Activated CD8-positive, alpha-beta memory T cell treated with anti-CD3 and anti-CD28 coated beads, Interleukin-2, amount 50 U/mL, for 24 hours (primary cell): ENCODE results near the gene LIPC.

Experiments used
- DNase-seq: peaks from one replicate; pipeline ENCODE4 v3.0.0-alpha.2; 2020; ENCODE audit errors: extremely low read depth

Gene LIPC

DNA sequence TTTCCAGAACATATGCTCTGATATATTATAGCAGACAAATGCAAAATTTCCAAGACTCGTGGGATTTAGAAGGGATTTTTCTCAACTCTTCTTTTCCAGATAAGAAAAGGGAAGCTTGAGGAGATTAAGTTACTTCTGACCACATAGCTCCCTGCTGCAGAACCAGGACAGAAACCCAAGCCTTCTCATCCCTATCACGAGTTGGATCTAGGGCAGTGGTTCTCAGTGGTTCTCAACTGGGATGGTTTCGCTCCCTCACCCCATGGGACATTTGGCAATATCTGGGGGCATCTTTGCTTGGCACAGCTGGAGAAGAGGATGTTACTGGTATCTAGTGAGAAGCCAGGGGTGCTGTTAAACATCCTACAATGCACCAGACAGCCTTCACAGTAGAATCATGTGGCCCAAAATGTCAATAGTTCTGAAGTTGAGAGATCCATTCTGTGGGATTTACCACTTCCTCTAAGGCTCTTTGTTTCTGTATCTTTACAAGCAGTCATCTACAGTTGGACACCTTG, 64.2 kb downstream of the LIPC start:
- no peak for DNase-seq

DNA sequence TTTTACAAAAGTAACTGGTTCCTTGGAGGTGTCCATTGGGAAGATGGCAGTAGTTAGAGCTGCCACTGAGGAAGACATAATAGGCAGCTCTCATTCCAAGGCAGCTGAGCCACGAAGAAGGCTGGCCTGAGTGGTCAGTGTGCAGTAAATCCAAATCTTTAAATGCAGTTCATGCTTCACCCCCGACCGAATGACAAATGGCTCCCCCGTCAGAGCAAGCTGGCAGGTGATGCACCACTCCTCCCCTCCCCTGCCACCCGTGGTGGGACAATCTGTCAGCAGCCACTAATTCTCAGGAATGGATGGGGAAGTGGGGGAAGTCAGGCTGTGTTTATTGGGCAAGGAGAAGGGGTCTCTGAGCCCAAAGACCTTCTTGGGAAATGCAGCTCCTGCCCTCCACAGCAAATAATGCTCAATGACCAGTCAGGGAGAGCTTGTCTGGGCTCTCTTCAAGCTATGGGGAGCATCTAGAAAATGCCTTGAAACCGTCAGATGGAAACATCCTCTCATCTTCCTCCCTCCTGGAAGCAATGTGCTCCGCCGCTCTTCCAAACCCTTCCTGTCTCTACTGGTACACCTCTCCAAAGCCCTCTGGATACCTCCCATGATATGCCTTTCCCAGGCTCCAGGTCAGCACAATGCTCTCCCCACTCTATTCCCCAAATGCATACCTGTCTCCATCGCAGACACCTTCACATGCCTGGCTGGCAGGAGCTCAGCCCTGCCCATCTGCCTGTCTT, 65.4 kb downstream of the LIPC start:
- DNase-seq, result no peak

DNA sequence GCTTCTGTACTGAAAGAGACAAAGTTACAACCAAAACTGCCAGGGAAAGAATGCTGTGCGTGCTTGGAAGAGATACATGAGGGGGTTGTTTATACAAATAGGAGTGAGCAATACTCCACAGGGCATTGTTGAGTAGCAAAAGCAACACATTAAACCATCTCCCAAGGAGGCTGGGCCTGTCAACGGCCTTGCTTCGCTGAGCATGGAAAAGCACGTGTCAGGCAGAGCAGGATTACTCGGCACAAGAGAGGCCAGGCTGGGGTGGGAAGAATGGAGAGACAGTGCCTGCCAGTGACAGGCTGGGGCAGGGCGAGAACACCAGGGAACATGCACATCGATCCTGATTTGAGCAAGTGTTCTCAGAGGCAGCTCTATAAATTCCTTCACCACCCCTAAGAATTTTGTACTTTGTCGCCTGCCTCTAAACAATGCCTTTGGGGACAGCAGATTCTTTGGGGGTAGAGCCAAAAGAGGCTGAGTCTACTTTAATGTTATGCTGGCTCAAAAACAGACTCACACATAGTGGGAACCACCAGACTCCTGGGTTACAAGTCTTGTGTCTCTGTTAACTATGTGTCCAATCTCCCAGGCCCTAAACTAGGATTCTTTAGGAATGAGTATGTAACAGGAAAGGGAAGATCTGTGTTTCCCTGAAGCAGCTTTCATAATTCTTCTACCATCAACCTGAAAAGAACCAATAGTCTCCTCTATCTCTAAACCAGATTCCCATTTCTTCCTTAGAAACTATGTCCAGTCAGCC, 67.2 kb downstream of the LIPC start:
- no peak for DNase-seq

DNA sequence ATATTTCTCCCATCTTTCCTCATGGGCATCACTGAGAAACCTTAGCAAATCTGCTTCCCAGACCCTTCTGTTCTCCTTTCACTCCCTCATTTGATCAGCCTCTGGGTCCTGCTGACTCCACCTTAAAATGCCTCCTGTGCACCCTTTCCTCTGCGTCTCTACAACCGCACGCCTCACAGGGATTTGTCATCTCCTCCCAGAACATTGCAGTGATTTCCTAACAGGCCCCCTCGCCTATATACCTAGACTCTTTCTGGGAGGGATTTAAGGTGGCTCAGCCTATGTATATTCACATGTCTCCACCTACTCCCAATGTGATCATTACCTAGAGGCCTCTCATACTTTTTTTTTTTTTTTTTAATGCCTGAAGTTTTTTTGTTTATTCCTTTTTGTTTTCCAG, 69.2 kb downstream of the LIPC start:
- no peak for DNase-seq

DNA sequence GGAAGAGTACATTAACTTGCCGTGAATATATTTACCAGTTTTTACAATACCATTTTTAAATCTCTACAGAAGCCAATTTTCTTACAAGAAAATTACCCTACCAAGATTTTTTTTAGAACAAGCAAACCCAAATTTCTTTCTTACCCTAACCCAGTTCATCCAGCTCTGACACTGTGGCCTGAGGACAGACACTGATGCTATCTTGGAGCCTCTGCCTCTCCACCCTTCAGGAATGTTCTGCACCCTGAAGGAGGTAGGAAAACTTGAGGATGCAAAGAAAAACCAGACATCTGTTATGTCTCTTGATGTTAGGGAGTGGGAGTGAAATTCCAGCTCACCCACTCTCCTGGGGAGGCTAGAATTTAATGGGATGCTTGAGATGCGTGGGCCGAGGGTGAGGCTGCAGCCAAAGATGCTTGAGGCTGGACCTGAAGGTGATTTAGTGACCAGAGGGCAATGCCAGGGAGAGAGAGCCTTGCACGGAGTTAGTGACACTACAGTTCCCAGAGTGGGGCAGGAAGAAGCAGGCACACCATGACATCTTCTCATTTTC, 69.9 kb downstream of the LIPC start:
- no peak for DNase-seq

DNA sequence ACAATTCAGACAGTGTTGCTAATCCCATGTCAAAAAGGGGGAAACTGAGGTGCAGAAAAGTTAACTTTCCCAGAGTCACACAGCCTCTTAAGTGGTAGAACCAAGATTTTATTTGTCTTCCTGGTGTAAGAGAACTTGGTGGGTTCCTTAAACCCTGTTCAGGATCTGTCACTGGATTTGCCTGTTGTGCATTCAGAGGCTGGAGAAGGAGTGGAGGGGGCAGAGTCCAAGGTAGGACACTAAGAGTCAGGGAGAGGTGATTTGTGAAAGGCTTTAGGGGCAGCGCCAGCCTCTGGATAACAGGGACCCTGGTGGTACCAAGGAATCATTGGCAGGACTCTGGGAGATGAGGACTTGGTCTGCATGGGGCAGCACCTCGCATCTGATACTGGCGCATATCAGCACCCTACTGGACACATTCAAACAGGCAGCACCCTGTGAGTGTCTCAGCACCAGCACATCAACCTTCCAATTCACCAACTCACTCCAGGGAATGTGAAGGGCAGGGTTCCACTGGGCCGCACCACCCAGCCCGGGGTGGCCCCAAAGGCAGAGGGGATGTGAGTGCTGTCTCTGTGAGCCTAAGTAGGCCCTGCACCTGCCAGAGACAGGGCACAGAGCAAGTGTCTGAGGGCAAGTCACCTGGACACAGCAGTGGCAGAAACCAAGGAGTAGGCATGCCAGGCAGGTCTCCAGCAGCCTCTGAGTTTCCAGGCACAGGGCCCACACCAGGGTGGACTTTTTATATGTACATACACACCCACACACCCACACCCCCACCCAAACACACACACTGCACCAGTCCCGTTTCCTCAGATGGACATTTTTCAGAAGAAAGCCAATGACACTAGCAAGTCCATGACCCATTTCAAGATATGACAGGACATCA, 71.6 kb downstream of the LIPC start:
- DNase-seq, result no peak

DNA sequence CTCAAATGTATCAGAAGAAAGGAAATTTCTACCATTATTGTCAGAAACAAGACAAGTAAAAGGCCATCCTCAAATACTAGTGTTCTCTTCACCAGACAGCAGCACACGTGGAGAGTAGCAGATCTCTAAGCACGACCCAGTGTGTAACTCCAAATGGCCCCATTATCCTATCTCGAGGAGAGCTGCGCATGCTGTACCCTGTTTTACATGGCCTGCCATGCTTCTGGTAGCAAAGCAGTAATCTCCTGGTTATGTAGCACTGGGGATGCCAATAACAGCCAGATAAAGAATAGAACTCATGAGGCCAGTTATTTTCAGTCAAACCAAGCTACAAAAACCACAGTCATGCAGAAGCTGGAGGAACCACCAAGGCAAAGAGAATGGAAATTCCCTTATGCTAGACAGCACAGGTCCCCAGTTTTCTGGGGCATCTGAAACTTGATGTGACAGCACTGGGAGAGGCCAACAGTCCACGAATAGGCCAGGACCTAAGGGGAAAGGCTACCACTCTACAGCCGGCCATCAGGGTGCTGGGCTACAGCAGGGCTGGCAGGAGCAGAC, 73.0 kb downstream of the LIPC start:
- no peak for DNase-seq

DNA sequence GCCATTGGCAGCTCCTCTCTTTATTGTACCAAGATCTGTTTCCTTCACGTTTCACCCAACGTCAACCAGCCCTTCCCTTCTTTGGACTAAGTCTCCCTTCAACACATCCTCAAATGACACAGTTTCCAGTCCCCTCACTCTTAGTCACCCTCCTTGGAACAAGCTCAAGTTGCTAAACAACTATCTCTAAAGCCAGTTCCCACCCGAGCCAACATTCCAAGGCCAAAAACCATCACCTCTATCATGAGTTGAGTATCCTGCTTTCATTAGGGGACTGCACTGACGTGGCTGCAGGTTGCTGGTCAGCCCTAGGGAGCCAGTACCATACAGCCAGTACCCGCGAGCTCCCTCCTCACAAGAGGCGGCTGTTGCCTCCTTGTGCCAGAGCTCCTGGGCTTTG, 73.8 kb downstream of the LIPC start:
- DNase-seq, result no peak

DNA sequence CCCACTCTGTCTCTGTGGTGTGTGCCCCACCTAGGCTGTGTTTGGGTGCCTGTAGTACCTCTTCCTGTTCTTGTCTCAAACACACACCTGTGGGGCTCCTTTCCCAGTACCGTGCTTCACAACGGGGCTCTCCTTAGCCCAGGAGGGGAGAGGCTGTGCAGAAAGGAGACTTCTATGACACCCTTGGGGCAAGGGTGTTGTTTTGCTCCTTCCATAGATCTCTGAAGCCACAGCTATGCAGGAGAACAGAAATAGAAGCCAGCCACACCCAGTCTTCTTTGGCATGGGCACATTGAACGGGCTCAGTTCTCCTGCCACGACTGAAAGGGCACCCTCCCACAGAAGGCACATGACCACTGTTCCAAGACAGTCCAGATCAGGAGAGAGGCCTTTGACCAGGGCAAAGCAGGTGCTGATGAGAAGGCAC, 74.3 kb downstream of the LIPC start:
- no peak for DNase-seq

DNA sequence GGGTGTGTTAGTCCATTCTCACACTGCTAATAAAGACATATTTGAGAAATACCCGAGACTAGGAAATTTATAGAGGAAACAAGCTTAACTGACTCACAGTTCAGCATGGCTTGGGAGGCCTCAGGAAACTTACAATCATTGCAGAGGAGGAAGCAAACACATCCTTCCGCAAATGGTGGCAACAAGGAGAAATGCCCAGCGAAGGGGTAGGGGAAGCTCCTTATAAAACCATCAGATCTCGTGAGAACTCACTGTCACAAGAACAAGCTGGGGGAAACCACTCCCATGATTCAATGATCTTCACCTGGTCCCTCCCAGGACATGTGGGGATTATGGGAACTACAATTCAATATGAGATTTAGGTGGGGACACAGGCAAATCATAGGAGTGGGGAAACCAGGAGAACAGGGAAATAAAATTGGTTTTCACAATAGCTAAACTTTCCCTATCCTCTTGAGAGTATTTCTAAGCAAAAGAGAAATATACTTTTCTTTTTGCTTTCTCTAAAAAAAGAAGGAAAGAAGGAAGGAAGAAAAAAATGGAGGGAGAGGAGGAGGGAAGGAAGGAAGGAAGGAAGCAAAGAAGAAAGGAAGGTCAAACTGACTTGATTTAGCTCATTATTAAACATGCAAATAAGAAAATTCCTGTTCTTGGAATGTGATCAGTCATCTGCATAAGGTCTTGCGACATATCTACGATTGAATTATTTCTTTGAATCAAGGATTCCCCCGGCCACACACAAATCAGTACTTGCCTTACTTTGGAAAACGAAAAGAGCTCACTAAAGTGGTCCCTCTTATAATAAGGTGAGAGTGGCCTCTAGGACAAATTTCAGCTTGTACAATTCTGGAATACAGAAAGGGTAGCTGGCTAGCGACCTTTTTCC, 75.2 kb downstream of the LIPC start:
- DNase-seq, result no peak

DNA sequence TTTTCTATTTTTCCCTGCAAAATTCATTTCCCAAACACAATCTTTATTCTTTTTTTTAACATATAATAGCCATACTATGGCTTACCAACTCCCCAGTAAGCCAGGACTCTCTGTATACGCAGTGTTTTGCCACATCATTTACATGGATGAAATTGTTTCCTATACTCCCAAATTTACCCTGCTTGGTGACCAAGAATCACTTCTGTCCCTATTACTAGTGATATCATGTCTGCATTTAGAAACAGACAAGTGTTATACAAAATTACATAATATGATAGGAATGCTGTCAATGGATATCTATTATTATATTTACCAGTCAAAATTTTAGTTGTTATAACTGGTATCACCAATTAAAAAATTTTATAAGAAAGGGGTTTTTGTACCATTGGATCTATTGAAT, 77.8 kb downstream of the LIPC start:
- no peak for DNase-seq

DNA sequence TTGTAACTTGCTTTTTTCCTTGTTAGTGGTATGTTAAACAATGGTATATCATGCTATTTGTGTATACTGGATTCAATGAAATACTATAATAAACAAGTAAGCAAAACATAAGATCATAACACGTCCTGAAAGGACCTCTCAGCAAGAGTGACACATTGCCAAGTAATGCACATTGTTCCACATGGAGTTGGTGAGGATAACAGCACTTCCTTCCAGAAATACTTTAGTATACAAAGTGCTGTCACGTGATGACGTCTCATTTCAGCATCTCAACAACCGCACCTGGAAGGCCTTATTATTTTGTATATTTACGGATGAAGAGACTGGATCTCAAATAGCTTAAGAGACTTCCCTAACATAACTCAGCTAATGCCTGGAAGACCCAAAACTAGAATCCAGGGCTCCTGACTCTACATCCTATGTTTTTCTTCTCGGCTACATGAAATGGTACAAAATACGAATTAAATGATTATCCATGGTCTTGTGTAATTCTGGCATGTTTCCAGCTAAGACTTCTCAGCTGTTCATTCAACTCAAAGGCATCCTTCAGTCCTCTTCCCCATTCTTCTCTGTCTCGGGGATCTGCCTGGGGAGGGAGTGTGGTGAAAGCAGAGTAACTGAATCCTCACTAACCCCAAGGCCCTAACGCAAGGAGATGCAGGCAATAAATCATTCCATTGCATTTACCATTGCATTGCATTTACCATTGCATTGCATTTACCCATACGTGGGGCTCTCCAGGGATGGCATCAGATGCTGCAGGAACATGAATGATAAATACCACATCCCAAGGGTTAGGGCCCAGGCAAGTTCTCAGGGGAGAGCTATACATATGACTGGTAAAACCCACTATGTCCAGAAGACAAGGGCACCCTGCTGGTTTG, 79.2 kb downstream of the LIPC start:
- no peak for DNase-seq

DNA sequence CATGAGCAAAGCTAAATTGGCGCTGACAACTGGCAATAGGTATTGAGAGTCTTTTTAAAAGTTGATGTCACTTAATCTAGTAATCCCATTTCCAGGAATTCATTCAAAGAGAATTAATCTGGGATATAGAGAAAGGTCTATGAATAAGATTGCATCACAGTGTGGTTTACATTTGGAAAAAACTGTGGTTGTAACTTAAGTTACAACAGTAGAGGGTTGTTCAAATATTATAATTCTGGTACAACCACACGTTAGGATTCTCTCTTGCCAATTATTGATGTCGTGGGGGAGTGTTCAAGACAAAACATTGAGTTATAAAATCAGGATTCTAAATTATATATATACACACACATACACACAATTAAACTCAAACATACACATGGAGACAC, 79.8 kb downstream of the LIPC start:
- DNase-seq, result no peak

DNA sequence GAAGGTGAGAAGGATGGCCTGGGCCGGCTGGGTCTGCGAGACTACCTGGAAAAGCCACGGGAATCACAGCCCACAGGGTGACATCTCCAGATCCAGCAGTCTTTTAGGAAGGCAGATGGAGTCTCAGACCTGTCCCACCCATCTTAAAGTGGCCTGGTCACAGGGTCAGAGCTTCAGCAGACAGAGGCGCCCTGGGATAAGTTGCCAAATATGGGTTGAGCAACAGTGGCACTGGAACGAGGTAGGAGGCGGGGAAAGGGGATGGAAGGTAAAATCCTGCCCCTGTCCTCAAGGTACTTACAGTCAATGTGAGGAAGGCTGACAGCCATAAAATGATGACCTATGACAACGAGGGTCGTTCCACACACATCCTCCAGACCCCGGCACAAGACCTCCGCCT, 80.7 kb downstream of the LIPC start:
- DNase-seq, result no peak

DNA sequence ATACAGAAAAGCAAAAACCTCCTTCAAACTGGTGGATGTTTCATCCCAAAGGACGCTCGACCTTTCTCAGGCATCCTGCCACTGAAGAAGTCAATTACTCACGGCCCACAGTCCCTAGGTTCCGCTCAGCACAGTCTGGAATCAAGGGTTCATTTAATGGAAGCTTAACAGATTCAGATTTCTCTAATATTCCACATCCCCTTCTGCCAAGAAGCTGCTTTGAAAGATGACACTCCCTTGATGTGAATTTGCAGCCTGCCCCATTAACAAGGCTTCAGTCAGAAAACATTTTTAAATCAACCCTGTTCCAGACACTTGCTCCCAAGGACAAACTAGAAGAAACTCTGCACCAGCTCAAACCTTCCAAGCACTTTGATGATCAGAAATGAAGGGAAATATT, 81.2 kb downstream of the LIPC start:
- DNase-seq, result no peak

DNA sequence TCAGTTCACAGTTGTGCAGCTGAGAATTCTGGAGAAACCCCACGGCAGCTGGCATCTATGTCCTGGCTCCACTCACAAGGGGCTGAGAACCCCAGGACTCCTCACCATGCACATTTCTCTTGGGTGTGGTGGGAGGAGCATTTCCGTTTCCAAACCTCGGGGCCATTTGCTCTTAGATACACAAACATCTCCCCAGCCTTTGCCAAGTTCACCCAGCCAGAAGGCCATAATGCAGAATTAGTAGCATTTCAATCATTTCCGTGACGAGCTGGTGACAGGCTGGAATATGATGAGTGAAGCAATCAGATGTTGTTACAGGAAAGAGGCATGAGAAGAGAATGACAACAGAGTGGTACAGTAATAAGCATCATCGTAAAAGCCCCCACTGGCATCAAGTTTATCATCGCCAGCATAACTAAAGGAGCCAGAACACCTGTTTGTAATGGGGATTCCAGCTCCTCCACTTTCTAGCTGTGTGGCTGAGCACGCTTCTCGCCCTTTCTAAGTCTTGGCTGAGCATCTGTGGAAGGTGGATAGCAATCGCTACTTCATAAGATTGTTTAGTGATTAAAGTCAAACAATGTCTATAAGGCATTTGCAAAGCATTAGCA, 82.0 kb downstream of the LIPC start:
- no peak for DNase-seq

DNA sequence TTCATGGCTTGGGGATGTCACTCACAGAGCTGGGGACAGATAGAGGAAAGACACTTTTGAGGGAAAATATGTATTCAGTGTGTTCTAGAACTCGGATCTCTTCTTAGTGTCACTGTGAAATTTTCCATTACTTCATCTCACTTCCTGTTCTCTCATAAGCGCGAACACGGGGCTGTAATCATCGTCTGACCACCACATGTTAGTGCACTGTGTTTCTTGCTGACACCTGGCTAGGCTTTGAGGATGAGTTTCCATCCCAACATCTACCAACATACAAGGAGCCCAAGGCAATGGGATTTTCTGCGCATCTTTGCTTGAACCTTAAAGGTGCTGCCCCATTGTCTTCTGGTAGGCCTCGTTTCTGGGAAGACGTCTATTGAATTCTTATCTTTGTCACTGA, 84.0 kb downstream of the LIPC start:
- DNase-seq, result no peak

DNA sequence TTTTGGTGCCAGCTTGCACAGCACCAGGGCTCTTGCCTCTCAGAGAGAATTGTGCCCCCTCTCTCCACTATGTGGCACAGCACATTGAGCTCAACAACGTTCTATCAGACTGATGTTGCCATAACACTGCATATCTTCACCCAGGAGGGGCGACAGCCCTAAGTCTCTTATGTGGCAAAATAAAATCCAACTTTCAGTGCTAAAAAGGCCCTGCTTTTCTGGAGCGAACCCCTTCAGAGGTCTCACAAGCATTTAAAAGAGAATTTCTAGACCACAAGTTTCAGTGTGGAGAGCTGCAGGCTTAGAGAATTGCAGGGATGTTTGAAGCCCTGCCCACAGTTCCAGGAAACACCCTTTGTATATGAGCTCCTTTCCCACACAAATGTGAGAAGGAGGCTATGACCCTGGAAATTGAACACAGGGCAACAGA, 85.5 kb downstream of the LIPC start:
- DNase-seq, result no peak
